Suprapubic skin (tissue), 4 donors: ENCODE results near the gene MN1. TPM values are rescaled to one million over a fixed set of nuclear protein-coding genes. Genes with fewer than 3 reads are reported as not detected.

Experiments used
- DNase-seq, 2 donors: peaks; one replicate each; pipeline ENCODE4 v3.0.0-alpha.2; 2019; ENCODE audit warnings: low spot score in 2 of 2
- H3K27ac ChIP-seq: fragments of 200-600 bp; sonication (generic); one replicate; pipeline ENCODE4 v1.5.1; 2019
- H3K27me3 ChIP-seq: fragments of 200-600 bp; sonication (generic); one replicate; pipeline ENCODE4 v1.5.1; 2019
- H3K36me3 ChIP-seq: fragments of 200-600 bp; sonication (generic); one replicate; pipeline ENCODE4 v1.5.1; 2019
- H3K4me1 ChIP-seq: fragments of 200-600 bp; sonication (generic); one replicate; pipeline ENCODE4 v1.5.1; 2019
- H3K4me3 ChIP-seq: fragments of 200-600 bp; sonication (generic); one replicate; pipeline ENCODE4 v1.5.1; 2019; ENCODE audit warnings: mild to moderate bottlenecking
- H3K9me3 ChIP-seq: fragments of 200-600 bp; sonication (generic); one replicate; pipeline ENCODE4 v1.5.1; 2019
- EP300 ChIP-seq: sonication (generic); formaldehyde crosslinking; IDR thresholded peaks from one replicate; pipeline ENCODE4 v1.6.1; 2017; ENCODE audit warnings: antibody characterized with exemption
- POLR2A ChIP-seq, 2 donors: fragments of 450-650 bp; IDR thresholded peaks; one replicate each; pipeline ENCODE4 v1.6.1; 2017; ENCODE audit warnings: antibody characterized with exemption in 2 of 2, mild to moderate bottlenecking in 2 of 2, moderate library complexity in 2 of 2
- POLR2AphosphoS5 ChIP-seq, 3 donors: sonication (generic); formaldehyde crosslinking; IDR thresholded peaks; one replicate each; pipeline ENCODE4 v1.6.1; 2017; ENCODE audit warnings: antibody characterized with exemption in 3 of 3
- WGBS: methylation state at CpG from one replicate; pipeline ENCODE4 v1.1.5; 2018; 5-methylcytosine and 5-hydroxymethylcytosine counted together
- total RNA-seq, 4 donors: library from RNA; depleted of rRNA; stranded (reverse); fragments of >200 nt; gene quantifications; one replicate each; pipeline ENCODE4 v1.1.0, GENCODE V29; 2016
- TF ChIP-seq, protein P1 (sequence below), 2 donors: fragments of 200-600 bp in 1 of 2; fragments of 450-650 bp in 1 of 2; sonication (generic) in 1 of 2; IDR thresholded peaks; one replicate each; pipeline ENCODE4 v1.5.1; 2016 to 2019; ENCODE audit warnings: antibody characterized with exemption in 2 of 2, mild to moderate bottlenecking in 1 of 2, moderate library complexity in 1 of 2

MN1 gene
- total RNA-seq, 4 donors from 2014 or later = 1.7 to 6.5 (median 4.1) TPM

DNA sequence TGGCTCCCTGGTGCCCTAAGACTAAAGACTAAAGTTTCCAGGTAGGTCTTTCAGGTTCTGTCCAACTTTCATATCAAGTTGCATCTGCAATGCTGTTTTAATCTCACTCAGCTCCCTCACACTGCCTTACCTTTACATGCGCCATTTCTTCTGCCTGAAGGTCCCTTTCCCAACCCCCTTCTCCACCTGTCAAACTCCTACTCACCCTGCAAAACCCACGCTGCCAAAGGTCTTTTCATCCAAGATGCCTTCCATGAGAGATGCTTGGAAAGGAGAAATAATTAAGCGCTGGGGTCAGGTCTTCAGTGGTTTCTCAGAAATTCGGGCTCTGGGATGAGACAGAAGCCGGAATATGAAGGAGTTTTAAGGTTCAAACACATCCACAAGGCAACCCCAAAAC, 95.1 kb downstream of the MN1 start:
- Histone ChIP-seq H3K9me3 (no peaks in the 10 kb centered on the region), H3K36me3 (no peaks in the 10 kb centered on the region), H3K27ac (no peak overlapping the region), H3K27me3 (no peaks in the 10 kb centered on the region), H3K4me1 (no peaks in the 10 kb centered on the region), H3K4me3 (no peak overlapping the region)
- WGBS = 93% methylated on average over 5 of the region's 5 CpGs
- TF ChIP-seq POLR2AphosphoS5 (IDR thresholded peaks at IDR 0.05) (no peak), EP300 (no peak), POLR2A (IDR thresholded peaks at IDR 0.05) (no peak)
- TF ChIP-seq, protein P1, sequence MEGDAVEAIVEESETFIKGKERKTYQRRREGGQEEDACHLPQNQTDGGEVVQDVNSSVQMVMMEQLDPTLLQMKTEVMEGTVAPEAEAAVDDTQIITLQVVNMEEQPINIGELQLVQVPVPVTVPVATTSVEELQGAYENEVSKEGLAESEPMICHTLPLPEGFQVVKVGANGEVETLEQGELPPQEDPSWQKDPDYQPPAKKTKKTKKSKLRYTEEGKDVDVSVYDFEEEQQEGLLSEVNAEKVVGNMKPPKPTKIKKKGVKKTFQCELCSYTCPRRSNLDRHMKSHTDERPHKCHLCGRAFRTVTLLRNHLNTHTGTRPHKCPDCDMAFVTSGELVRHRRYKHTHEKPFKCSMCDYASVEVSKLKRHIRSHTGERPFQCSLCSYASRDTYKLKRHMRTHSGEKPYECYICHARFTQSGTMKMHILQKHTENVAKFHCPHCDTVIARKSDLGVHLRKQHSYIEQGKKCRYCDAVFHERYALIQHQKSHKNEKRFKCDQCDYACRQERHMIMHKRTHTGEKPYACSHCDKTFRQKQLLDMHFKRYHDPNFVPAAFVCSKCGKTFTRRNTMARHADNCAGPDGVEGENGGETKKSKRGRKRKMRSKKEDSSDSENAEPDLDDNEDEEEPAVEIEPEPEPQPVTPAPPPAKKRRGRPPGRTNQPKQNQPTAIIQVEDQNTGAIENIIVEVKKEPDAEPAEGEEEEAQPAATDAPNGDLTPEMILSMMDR (IDR thresholded peaks at IDR 0.05) = no peak
- DNase-seq = no peak

DNA sequence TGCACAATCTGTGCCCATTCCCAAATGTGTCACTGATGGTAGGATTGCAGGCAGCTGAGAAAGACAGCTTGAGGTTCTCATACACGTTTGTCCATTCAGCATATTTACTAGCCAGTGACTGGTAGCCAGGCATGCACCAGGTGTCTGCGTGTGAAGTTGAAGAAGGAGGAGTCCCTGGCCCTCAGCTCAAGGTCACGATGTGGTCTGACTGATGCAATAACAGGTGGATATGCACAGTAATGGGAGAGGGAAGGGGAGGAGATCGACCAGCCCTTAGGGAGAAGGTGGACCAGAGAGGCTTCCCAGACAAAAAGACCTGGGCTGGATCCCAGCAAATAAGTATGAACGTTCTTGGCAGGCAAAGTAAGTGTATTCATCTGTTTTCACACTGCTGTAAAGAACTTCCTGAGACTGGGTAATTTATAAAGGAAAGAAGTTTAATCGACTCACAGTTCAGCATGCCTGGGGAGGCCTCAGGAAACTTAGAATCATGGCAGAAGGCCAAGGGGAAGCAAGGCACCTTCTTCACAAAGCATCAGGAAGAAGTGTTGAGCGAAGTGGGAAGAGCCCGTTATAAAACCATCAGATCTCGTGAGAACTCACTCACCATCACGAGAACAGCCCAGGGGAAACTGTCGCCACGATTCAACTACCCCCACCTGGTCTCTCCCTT, 96.0 kb downstream of the MN1 start:
- TF ChIP-seq POLR2AphosphoS5 (IDR thresholded peaks at IDR 0.05) (no peak), POLR2A (IDR thresholded peaks at IDR 0.05) (no peak), EP300 (no peak)
- TF ChIP-seq, protein P1 (IDR thresholded peaks at IDR 0.05) = no peak
- 63% methylated on average over 12 of the region's 12 CpGs for WGBS
- Histone ChIP-seq H3K27me3 (no peaks in the 10 kb centered on the region), H3K4me1 (no peaks in the 10 kb centered on the region), H3K9me3 (no peaks in the 10 kb centered on the region), H3K27ac (no peak overlapping the region), H3K4me3 (no peak overlapping the region), H3K36me3 (no peaks in the 10 kb centered on the region)
- DNase-seq = no peak

DNA sequence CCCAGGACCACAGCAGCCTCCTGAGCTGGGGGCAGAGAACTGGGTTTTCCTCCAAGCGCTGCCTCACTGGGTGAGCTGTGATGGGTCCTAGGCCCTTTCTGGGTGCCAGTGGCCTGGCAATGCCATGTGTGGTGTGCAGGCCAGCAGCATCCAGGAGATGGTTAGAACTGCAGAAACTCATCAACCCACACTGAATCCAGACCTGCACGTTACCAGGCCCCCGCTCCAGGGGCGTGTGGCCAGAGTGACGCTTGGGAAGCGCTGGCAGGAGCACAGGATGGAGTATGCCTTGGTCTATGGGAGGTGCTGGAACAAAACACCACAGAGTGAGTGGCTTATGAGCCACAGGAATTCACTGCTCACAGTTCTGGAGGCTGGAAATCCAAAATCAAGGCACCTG, 97.0 kb downstream of the MN1 start:
- Histone ChIP-seq H3K27ac (no peak overlapping the region), H3K9me3 (no peaks in the 10 kb centered on the region), H3K27me3 (no peaks in the 10 kb centered on the region), H3K36me3 (no peaks in the 10 kb centered on the region), H3K4me3 (no peak overlapping the region), H3K4me1 (no peaks in the 10 kb centered on the region)
- WGBS = 88% methylated on average over 6 of the region's 6 CpGs
- DNase-seq = no peak
- no peak for TF ChIP-seq POLR2A (IDR thresholded peaks at IDR 0.05)
- TF ChIP-seq POLR2AphosphoS5 (IDR thresholded peaks at IDR 0.05) = no peak
- no peak for TF ChIP-seq EP300
- TF ChIP-seq, protein P1 (IDR thresholded peaks at IDR 0.05) = no peak

DNA sequence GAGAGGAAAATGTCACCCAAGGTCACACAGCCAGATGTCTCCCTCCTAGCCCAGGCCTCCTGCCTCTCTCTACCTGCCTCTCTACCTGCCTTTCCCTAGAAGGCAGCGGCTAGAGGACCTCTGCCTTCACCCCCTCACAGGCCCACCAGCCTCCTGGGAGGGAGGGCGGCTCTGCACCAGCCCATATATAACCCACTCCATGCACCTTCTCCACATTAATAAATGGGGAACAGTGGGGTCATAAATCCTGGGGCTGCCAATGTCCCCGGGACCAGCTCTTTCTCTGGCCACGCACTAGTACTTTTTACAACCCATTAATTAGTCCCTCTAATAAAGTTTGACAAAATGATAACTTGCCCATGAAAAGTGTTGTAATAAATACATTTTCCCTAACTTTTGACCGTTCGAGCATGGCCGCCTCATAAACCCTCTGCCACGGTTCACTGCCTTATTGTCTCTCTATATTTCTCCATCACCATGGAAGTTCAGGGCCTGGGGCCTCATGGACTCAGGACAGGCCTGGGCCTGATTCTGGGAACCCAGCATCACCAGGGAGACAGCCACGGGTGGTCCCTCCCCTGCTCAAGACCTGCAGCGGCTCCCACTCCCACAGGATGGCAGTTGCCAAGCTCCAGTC, 102.1 kb downstream of the MN1 start:
- no peaks in the 10 kb centered on the region for H3K27me3 ChIP-seq
- 83% methylated on average over 10 of the region's 10 CpGs for WGBS
- TF ChIP-seq POLR2A (IDR thresholded peaks at IDR 0.05) = no peak
- TF ChIP-seq, protein P1 (IDR thresholded peaks at IDR 0.05) = no peak
- no peak overlapping the region for H3K27ac ChIP-seq
- no peaks in the 10 kb centered on the region for H3K4me1 ChIP-seq
- no peaks in the 10 kb centered on the region for H3K36me3 ChIP-seq
- H3K9me3 ChIP-seq = no peaks in the 10 kb centered on the region
- DNase-seq = no peak
- H3K4me3 ChIP-seq = no peak overlapping the region

DNA sequence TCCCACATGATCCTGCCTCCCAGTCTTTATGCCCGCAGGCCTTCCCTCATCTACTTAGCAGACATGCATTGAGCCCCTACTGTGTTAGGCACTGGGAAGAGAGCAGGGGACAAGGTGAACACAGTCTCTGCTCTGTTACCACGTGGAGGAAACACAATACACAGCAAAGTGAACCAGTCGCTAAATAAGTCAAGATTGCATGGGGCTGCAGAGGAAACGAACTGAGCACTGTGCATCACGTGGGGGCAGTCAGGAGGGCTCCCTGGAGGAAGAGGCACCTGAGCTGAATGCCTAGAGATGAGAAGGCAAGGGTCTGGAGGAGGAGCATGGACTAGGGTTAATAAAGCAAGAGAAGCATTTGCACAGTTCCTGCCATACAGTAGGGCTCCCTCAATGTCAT, 102.7 kb downstream of the MN1 start:
- no peak for TF ChIP-seq POLR2AphosphoS5 (IDR thresholded peaks at IDR 0.05)
- TF ChIP-seq, protein P1 (IDR thresholded peaks at IDR 0.05) = no peak
- no peak for TF ChIP-seq EP300
- no peak for TF ChIP-seq POLR2A (IDR thresholded peaks at IDR 0.05)
- H3K9me3 ChIP-seq = no peaks in the 10 kb centered on the region
- H3K27me3 ChIP-seq = no peaks in the 10 kb centered on the region
- no peak overlapping the region for H3K4me3 ChIP-seq
- DNase-seq = no peak
- no peak overlapping the region for H3K27ac ChIP-seq
- 71% methylated on average over 5 of the region's 5 CpGs for WGBS
- no peaks in the 10 kb centered on the region for H3K36me3 ChIP-seq
- no peaks in the 10 kb centered on the region for H3K4me1 ChIP-seq
